Measurements from ENCODE around the gene CHRNG. TPM values are rescaled to one million over a fixed set of nuclear protein-coding genes. Genes with fewer than 3 reads are reported as not detected.

Gene CHRNG
- not detected in 2 replicates for total RNA-seq (2022)
- not detected for Bru-seq, nascent RNA
- BruChase-seq, experiment 1, labeled RNA remaining after a 6-hour chase = not detected
- not detected for BruChase-seq, experiment 2, labeled RNA remaining after a 2-hour chase
- long read RNA-seq, partial matches to known transcripts = 0 of 3 reads
- long read RNA-seq, other reads (novel, unspliced or antisense) = 3 of 3 reads

DNA sequence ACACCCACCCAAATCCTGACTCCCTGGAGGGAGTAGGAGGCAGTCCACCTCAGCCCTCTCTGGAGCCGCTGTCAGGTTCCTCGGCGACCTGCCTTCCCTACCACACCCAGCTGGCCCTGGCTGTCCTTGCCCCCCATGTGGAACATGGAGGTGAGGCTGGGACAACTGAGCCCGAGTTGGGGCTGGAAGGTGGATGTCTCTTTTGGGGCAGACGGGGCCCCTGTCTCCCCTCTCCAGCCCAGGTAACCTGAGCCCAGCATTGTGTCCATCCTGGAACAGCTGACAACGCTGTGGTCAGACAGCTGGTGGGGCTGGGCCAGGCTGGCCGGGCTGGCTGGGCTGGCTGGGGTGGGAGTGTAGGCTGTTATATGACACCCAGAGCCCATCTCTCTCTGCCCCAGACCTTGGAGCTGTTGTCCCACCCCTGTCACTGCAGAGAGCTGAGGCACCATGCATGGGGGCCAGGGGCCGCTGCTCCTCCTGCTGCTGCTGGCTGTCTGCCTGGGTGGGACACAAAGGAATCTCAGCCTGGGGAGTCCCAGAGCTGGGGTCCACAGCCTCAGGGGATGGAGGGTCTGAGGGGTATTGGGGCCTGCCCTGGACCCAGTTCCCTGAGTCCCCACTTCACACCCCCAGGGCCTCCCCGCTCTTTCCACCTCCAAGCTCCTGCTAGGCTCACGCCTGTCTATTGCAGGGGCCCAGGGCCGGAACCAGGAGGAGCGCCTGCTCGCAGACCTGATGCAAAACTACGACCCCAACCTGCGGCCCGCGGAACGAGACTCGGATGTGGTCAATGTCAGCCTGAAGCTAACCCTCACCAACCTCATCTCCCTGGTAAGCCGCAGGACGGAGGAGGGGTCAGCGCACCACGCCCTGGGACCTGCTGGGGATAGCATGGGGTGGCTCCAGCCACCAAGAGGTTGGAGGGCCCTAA is at the start of gene CHRNG:
TSS of gene CHRNG (plus strand) at position 395 of the 934 bp plus-strand sequence. CDS start at position 451, 56 bp downstream.
- intact Hi-C loops (cut with micrococcal nuclease) = no loop called here

DNA sequence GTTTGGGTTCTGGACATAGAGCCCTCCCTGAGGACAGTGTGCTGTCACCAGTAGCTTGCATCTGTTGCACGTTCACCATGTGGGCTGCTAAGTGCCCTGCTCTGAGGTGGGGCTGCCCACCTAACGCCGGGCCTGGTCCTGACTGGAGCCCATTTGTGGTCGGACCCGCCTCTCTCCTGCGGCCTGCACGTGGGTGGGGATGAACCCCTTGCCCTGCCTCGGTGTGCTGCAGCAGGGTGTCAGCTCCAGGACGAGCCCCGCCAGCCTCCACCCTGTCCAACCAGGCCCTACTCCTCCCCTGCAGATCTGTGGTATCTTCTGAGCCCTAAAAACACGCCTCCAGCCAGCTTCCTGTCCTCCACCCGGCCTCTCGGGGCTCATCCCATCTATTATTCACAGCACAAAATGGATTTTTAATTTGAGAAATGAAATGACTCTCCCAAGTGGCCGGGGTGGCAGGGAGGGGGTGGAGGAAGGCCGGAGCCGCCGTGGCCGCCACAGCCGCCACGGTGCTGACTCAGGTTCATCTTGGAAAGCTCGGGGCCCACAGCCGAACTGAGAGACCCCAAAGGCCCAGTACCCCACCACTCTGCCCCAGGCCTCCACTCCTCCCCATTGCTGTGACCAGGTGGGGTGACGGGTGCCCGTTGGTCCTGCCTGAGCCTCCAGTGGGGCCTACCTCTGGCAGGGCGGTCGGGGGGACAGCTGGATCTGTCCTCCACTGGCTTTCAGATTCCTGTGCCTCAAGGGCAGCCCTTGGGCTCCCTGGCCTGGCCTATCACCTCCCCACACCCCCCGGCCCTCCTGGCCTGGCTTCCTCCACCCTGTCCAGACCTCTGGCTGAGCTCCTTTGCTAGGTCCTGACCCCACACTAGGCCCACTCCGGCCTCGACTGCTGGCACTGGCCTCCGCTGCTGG is 49.0 kb upstream of the CHRNG start:
- no TSS peak for BruUV-seq (replicated peaks)
- Mint-ChIP-seq H3K4me1 (ENCODE audit: insufficient read depth, unreplicated experiment) (peaks cover 5% of the 10 kb centered on the region), H3K4me3 (ENCODE audit: unreplicated experiment) (no peak overlapping the region), H3K27ac (ENCODE audit: low read depth, unreplicated experiment) (no peak overlapping the region), H3K9me3 (ENCODE audit: unreplicated experiment) (no peaks in the 10 kb centered on the region), H3K27me3 (ENCODE audit: insufficient read depth, unreplicated experiment) (peaks cover 14% of the 10 kb centered on the region), H3K36me3 (ENCODE audit: insufficient read depth, unreplicated experiment) (no peaks in the 10 kb centered on the region)
- CTCF ChIA-PET = no interaction called here
- DNase-seq (ENCODE audit: unreplicated experiment) = no peak
- intact Hi-C loops (cut with micrococcal nuclease) = no loop called here
- TF ChIP-seq CTCF (IDR thresholded peaks at IDR 0.05; ENCODE audit: unreplicated experiment) = no peak
- POLR2A ChIA-PET = no interaction called here

More for the DNA sequence above, at the start of gene CHRNG:
- DNase-seq (ENCODE audit: unreplicated experiment) = no peak
- H3K27me3 Mint-ChIP-seq (ENCODE audit: insufficient read depth, unreplicated experiment) = no peaks in the 10 kb centered on the region
- CTCF ChIA-PET = interaction anchor here (0.7 to 1.3 kb wide), 2 partner anchors 100 to 1136 kb away, joined by 3 read pairs; no protein-coding TSS in a partner anchor
- BruUV-seq (replicated peaks) = no TSS peak
- POLR2A ChIA-PET = interaction anchor here (0.6 to 2.6 kb wide), 3 partner anchors 8 to 88 kb away, joined by 3 to 6 read pairs (median 3); partner anchors contain the start of genes EIF4E2 and TIGD1
- H3K4me1 Mint-ChIP-seq (ENCODE audit: insufficient read depth, unreplicated experiment) = no peaks in the 10 kb centered on the region
- no peak within 1 kb of the TSS for H3K27ac Mint-ChIP-seq (ENCODE audit: low read depth, unreplicated experiment)
- TF ChIP-seq CTCF (IDR thresholded peaks at IDR 0.05; ENCODE audit: unreplicated experiment) = no peak
- H3K4me3 Mint-ChIP-seq (ENCODE audit: unreplicated experiment) = no peak within 1 kb of the TSS
- H3K9me3 Mint-ChIP-seq (ENCODE audit: unreplicated experiment) = peaks cover 6% of the 10 kb centered on the region
- peaks cover 6% of the 10 kb centered on the region for H3K36me3 Mint-ChIP-seq (ENCODE audit: insufficient read depth, unreplicated experiment)

DNA sequence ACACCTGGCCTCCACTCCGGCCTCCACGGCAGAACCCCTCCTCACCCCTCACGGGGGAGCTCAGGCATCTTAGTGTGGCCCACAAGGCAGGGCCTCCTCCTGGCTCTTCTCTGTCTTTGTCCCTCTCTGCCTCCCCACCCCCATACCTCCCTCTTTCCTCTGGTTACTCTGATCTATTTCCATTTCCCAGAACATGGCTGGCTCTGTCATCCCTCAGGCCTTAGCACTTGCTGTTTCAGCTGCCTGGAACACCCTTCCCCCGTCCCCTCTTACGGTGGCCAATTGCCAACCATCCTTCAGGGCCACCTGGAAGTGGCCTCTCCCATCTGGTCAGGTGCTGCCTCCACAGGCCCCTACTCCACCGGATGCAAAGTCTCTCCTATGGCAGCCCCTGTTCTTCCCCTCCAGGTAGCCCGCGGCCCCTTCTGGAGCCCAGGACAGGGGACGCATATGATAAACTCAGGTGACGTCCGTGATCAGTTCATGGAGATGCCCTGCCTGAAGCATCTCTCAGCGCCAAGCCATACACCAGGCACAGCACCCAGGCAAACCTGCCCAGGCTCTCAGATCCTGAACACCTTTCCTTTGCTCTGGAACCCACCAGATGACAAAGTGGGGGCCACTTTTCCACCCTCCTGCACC is 48.2 kb upstream of the CHRNG start:
- H3K27me3 Mint-ChIP-seq (ENCODE audit: insufficient read depth, unreplicated experiment) = peaks cover 10% of the 10 kb centered on the region
- DNase-seq (ENCODE audit: unreplicated experiment) = no peak
- no peak overlapping the region for H3K27ac Mint-ChIP-seq (ENCODE audit: low read depth, unreplicated experiment)
- H3K4me1 Mint-ChIP-seq (ENCODE audit: insufficient read depth, unreplicated experiment) = peaks cover 5% of the 10 kb centered on the region
- no peak overlapping the region for H3K4me3 Mint-ChIP-seq (ENCODE audit: unreplicated experiment)
- ChIA-PET CTCF (no interaction called here), POLR2A (no interaction called here)
- BruUV-seq (replicated peaks) = no TSS peak
- H3K36me3 Mint-ChIP-seq (ENCODE audit: insufficient read depth, unreplicated experiment) = no peaks in the 10 kb centered on the region
- TF ChIP-seq CTCF (IDR thresholded peaks at IDR 0.05; ENCODE audit: unreplicated experiment) = no peak
- H3K9me3 Mint-ChIP-seq (ENCODE audit: unreplicated experiment) = no peaks in the 10 kb centered on the region
- intact Hi-C loops (cut with micrococcal nuclease) = no loop called here
